AG04449 (cell line): ENCODE data around the gene NPAS3.

Source experiments
- CTCF ChIA-PET: fragments of 350-600 bp; formaldehyde crosslinking; extraction: SDS; loops from one replicate; lab custom pipeline; 2021; ENCODE audit warnings: antibody characterized with exemption; lab: Yijun Ruan, JAX
- POLR2A ChIA-PET: fragments of 400-600, 350-600 bp; formaldehyde crosslinking; extraction: SDS; loops from one replicate; lab custom pipeline; 2020; ENCODE audit warnings: antibody characterized with exemption, inconsistent platforms; lab: Yijun Ruan, JAX
- DNase-seq: peaks from one replicate; pipeline ENCODE4 v3.0.0-alpha.2; 2010; ENCODE audit warnings: low read depth, low spot score
- H3K4me3 ChIP-seq: 2 replicates; pipeline ENCODE4 v1.5.1; 2011; ENCODE audit warnings: low read depth, mild to moderate bottlenecking, control low read depth, low read length
- TF ChIP-seq, protein P1 (sequence below): IDR thresholded peaks from one replicate; pipeline ENCODE4 v1.5.1; 2011; ENCODE audit warnings: mild to moderate bottlenecking, moderate library complexity, low read length, control low read depth, inconsistent platforms; ENCODE audit not compliant: insufficient read depth; ENCODE audit errors: missing control alignments

The NPAS3 gene

DNA sequence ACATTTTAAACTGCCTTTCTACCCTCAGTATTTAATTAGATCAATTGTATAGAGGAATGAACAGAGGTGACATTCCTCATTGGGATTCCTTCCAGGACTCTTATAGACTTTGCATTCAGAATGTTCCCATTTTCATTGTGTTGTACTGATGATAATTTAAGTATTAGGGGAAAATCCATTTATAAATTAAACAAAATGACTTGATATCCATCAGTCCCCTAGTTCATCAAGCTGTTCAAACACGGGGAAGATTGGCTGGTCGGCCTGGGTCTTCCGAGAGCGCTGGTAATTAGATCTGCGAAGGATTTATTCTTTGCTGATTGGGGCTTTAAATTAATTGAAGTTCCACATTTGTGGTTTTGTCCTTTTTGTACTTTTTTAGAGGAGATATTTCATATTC is 738.2 kb downstream of the NPAS3 start:
- no peak for DNase-seq
- CTCF ChIA-PET: interaction anchor here (0.6 to 2.8 kb wide), 4 partner anchors 12 to 116 kb away, joined by 4 to 28 read pairs (median 9); no protein-coding TSS in a partner anchor
- no peak overlapping the region for H3K4me3 ChIP-seq
- POLR2A ChIA-PET: no interaction called here
- TF ChIP-seq, protein P1, sequence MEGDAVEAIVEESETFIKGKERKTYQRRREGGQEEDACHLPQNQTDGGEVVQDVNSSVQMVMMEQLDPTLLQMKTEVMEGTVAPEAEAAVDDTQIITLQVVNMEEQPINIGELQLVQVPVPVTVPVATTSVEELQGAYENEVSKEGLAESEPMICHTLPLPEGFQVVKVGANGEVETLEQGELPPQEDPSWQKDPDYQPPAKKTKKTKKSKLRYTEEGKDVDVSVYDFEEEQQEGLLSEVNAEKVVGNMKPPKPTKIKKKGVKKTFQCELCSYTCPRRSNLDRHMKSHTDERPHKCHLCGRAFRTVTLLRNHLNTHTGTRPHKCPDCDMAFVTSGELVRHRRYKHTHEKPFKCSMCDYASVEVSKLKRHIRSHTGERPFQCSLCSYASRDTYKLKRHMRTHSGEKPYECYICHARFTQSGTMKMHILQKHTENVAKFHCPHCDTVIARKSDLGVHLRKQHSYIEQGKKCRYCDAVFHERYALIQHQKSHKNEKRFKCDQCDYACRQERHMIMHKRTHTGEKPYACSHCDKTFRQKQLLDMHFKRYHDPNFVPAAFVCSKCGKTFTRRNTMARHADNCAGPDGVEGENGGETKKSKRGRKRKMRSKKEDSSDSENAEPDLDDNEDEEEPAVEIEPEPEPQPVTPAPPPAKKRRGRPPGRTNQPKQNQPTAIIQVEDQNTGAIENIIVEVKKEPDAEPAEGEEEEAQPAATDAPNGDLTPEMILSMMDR: no peak

DNA sequence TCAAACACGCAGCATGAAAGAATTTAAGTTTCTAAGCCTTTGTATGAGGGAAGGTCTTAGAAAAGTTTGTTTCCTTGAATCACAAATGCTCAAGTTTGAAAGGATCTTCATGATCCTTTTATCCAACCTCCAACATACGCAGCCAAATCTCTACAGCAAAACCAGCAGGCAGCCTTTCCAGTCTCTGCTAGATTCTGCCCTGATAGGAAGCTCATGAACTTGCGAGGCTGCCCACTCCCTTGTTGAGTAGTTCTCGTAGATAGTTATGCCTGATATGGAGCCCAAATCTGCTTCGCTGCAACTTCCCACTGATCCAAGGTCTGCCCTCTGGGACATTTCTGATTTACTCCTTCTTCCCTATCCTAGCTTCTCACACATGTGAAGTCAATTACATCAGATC is 739.3 kb downstream of the NPAS3 start:
- ChIA-PET CTCF (no interaction called here), POLR2A (no interaction called here)
- TF ChIP-seq, protein P1: no peak
- DNase-seq: no peak
- no peak overlapping the region for H3K4me3 ChIP-seq

DNA sequence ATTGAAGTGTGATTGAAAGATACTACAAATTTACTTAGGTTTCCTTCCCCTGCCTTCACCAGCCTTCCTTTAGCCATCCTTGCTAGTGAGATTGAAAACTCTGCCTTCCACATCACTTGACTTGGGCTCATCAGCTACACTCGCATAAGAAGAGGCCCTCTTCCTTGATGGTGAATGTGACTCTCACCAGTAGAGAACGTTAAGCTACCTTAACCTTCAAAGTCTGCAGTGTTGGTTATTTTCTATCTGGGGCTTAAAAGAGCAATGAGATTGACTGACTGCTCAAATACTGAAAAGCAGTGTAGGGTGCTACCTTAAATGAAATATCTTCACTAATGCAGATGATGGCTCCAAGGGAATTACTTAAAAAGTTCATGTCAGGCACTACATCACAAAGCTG is 740.3 kb downstream of the NPAS3 start:
- DNase-seq: no peak
- TF ChIP-seq, protein P1: no peak
- ChIA-PET CTCF (no interaction called here), POLR2A (no interaction called here)
- no peak overlapping the region for H3K4me3 ChIP-seq

DNA sequence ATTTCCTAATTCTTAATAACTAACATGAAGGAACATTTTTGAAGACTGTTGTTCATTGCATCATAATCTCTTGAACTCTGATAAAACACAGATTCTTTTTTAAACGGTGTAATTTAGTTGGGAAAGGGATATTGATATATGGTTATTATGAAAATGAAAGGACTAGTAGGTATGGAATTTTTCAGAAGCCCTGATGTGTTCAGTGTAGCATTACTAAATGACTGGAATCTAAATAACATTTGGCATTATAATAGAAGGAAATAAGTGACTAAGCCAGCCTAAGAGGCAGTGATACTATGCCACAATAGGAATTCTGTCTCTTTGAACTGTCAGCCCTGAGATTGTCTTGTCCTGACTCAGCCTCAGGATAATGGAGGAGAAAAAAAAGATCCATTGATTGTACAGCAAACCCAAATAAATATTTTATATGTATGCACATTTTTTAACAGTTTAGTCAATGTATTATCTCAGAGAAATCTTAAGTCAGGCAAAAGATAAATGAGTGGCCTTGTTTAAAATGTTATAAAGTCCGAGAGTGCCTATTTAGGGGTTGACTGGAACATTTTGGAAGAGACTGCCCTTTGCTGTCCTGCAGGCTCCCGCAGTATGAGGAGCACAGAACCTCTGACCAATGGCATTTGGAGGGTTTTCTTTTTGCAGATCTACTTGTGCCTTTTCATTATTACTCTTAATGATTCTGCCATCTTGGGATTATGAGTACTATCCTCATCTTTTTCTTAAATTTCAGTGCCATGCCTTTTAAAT is 741.0 kb downstream of the NPAS3 start:
- no peak for DNase-seq
- CTCF ChIA-PET: no interaction called here
- H3K4me3 ChIP-seq: no peak overlapping the region
- TF ChIP-seq, protein P1: no peak
- POLR2A ChIA-PET: no interaction called here

DNA sequence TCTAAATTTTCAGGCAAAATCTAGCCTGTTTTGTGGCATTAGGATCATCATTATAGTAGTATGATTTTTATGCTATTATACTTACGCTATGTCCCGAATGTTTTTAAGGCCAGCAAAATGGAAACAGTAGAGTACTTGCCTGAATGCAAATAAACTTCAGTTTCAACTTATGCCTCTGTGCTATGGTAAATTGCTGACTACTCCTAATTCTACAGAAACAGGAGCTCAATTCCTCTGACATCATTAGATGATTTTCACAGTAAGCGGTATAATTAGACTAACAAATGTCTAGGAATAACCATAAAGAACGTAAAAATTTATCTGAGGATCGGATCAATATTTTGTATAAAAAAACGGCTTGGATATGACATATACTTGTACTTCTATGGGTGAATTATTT is 742.2 kb downstream of the NPAS3 start:
- POLR2A ChIA-PET: no interaction called here
- CTCF ChIA-PET: no interaction called here

DNA sequence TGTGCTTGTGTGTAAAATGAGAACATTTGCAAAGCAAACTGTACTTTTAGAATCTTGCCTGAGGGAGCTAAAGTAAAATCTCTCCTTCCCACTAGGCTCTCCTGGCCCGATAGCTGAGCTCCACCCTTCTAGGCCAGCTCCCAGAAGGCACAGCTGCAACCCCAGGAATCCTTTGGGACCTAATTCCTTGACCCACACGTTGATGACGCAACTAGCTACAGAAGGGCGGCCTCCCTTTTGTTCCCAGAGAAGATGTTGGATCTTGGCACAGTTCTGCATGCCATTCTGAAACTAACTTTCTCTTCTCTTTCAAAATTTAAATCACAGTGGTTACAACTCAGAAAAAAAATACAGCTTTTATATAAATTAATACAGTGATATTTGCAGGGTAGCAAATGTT is 744.1 kb downstream of the NPAS3 start:
- no peak overlapping the region for H3K4me3 ChIP-seq
- CTCF ChIA-PET: interaction anchor here (1.0 to 2.3 kb wide), 2 partner anchors 16 to 110 kb away, joined by 3 to 7 read pairs; no protein-coding TSS in a partner anchor
- TF ChIP-seq, protein P1: no peak
- POLR2A ChIA-PET: interaction anchor here (1.2 kb wide), 1 partner anchor 50 kb away, joined by 4 read pairs; no protein-coding TSS in a partner anchor
- DNase-seq: no peak

More for the DNA sequence above, 742.2 kb downstream of the NPAS3 start:
- no peak for DNase-seq
- TF ChIP-seq, protein P1: no peak
- H3K4me3 ChIP-seq: no peak overlapping the region
